ENCODE measurements around the gene TYK2. TPM values are rescaled to one million over a fixed set of nuclear protein-coding genes. Genes with fewer than 3 reads are reported as not detected.

Gene TYK2
- total and polyA plus RNA-seq, 9 of the 15 experiments (the other 6 are each of a cell fraction or from before 2014, with no cell fraction given), result 15.0 to 182 (median 85.9) TPM

GRCh38 chr19:10390652-10391286 lies 10.4 kb upstream of the TYK2 start (continued):
- TF ChIP-seq, protein P1, sequence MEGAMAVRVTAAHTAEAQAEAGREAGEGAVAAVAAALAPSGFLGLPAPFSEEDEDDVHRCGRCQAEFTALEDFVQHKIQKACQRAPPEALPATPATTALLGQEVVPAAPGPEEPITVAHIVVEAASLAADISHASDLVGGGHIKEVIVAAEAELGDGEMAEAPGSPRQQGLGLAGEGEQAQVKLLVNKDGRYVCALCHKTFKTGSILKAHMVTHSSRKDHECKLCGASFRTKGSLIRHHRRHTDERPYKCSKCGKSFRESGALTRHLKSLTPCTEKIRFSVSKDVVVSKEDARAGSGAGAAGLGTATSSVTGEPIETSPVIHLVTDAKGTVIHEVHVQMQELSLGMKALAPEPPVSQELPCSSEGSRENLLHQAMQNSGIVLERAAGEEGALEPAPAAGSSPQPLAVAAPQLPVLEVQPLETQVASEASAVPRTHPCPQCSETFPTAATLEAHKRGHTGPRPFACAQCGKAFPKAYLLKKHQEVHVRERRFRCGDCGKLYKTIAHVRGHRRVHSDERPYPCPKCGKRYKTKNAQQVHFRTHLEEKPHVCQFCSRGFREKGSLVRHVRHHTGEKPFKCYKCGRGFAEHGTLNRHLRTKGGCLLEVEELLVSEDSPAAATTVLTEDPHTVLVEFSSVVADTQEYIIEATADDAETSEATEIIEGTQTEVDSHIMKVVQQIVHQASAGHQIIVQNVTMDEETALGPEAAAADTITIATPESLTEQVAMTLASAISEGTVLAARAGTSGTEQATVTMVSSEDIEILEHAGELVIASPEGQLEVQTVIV (CRISPR knock-in tag; IDR thresholded peaks at IDR 0.05; ENCODE audit: borderline replicate concordance), result no peak
- TF ChIP-seq ZNF445 (CRISPR knock-in tag; IDR thresholded peaks at IDR 0.05; ENCODE audit: low read depth) (no peak), ZNF57 (CRISPR knock-in tag; IDR thresholded peaks at IDR 0.05) (no peak), RBM14 (IDR thresholded peaks at IDR 0.05; ENCODE audit: borderline replicate concordance, insufficient read depth, low read depth, low read length) (no peak), TEAD1 (CRISPR knock-in tag; IDR thresholded peaks at IDR 0.05) (0 out of 4 replicates have a peak, but pooled peaks of 1 of the 2 experiments have one; percentile 63), DACH1 (IDR thresholded peaks at IDR 0.05; ENCODE audit: partially characterized antibody) (no peak)
- TF ChIP-seq, protein P2, sequence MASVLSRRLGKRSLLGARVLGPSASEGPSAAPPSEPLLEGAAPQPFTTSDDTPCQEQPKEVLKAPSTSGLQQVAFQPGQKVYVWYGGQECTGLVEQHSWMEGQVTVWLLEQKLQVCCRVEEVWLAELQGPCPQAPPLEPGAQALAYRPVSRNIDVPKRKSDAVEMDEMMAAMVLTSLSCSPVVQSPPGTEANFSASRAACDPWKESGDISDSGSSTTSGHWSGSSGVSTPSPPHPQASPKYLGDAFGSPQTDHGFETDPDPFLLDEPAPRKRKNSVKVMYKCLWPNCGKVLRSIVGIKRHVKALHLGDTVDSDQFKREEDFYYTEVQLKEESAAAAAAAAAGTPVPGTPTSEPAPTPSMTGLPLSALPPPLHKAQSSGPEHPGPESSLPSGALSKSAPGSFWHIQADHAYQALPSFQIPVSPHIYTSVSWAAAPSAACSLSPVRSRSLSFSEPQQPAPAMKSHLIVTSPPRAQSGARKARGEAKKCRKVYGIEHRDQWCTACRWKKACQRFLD (CRISPR knock-in tag; IDR thresholded peaks at IDR 0.05), result no peak
- TF ChIP-seq, protein P3, sequence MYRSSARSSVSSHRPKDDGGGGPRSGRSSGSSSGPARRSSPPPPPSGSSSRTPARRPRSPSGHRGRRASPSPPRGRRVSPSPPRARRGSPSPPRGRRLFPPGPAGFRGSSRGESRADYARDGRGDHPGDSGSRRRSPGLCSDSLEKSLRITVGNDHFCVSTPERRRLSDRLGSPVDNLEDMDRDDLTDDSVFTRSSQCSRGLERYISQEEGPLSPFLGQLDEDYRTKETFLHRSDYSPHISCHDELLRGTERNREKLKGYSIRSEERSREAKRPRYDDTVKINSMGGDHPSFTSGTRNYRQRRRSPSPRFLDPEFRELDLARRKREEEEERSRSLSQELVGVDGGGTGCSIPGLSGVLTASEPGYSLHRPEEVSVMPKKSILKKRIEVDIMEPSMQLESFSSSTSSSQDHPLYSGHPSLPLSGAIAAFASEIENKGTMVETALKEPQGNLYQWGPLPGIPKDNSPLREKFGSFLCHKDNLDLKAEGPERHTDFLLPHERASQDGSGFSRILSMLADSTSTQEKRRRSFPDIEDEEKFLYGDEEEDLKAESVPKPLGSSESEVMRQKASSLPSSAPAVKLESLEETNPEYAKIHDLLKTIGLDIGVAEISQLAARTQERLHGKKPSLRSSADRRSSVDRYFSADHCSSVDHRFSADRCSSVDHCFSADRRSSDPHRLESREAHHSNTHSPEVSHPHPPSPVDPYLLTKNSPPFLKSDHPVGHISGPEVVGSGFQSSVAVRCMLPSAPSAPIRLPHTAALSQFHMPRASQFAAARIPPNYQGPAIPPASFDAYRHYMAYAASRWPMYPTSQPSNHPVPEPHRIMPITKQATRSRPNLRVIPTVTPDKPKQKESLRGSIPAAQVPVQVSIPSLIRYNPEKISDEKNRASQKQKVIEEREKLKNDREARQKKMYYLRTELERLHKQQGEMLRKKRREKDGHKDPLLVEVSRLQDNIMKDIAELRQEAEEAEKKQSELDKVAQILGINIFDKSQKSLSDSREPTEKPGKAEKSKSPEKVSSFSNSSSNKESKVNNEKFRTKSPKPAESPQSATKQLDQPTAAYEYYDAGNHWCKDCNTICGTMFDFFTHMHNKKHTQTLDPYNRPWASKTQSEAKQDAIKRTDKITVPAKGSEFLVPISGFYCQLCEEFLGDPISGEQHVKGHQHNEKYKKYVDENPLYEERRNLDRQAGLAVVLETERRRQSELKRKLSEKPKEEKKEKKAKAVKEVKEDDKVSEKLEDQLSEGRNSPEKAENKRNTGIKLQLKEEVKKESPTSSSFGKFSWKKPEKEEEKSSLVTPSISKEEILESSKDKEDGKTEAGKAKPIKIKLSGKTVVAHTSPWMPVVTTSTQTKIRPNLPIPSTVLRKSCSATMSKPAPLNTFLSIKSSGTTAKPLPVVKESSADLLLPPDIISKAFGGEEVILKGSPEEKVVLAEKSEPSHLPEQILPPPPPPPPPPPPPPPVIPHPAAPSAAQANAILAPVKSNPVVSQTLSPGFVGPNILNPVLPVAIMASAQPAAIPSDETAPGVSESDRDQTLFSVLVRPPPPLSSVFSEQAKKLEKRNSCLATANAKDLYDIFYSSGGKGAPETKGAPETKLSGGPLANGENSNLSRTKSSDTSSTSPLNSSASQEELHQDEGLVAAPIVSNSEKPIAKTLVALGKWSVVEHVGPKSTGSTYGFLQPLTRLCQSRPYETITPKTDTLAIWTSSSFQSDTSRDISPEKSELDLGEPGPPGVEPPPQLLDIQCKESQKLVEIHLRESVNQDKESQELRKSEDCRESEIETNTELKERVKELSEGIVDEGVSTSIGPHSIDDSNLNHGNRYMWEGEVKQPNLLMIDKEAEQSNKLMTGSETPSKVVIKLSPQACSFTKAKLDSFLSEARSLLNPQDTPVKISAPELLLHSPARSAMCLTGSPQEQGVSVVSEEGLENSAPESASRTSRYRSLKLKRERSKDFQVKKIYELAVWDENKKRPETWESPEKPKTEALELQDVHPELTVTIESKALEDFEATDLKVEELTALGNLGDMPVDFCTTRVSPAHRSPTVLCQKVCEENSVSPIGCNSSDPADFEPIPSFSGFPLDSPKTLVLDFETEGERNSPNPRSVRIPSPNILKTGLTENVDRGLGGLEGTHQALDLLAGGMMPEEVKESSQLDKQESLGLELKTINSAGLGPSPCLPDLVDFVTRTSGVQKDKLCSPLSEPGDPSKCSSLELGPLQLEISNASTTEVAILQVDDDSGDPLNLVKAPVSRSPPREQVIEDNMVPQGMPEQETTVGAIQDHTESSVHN (IDR thresholded peaks at IDR 0.05; ENCODE audit: borderline replicate concordance in 1 of 2, low read depth in 1 of 2), result no peak
- TF ChIP-seq, protein P4, sequence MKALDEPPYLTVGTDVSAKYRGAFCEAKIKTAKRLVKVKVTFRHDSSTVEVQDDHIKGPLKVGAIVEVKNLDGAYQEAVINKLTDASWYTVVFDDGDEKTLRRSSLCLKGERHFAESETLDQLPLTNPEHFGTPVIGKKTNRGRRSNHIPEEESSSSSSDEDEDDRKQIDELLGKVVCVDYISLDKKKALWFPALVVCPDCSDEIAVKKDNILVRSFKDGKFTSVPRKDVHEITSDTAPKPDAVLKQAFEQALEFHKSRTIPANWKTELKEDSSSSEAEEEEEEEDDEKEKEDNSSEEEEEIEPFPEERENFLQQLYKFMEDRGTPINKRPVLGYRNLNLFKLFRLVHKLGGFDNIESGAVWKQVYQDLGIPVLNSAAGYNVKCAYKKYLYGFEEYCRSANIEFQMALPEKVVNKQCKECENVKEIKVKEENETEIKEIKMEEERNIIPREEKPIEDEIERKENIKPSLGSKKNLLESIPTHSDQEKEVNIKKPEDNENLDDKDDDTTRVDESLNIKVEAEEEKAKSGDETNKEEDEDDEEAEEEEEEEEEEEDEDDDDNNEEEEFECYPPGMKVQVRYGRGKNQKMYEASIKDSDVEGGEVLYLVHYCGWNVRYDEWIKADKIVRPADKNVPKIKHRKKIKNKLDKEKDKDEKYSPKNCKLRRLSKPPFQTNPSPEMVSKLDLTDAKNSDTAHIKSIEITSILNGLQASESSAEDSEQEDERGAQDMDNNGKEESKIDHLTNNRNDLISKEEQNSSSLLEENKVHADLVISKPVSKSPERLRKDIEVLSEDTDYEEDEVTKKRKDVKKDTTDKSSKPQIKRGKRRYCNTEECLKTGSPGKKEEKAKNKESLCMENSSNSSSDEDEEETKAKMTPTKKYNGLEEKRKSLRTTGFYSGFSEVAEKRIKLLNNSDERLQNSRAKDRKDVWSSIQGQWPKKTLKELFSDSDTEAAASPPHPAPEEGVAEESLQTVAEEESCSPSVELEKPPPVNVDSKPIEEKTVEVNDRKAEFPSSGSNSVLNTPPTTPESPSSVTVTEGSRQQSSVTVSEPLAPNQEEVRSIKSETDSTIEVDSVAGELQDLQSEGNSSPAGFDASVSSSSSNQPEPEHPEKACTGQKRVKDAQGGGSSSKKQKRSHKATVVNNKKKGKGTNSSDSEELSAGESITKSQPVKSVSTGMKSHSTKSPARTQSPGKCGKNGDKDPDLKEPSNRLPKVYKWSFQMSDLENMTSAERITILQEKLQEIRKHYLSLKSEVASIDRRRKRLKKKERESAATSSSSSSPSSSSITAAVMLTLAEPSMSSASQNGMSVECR (CRISPR knock-in tag; IDR thresholded peaks at IDR 0.05), result no peak

All from K562 (cell line).